GM18526 (cell line): ENCODE results near the gene SERPINC1.

ENCODE experiments used
- POLR2A ChIP-seq: IDR thresholded peaks from 3 replicates; pipeline ENCODE4 v1.6.1; 2011; ENCODE audit not compliant: insufficient read length; ENCODE audit errors: extremely low read depth

Gene SERPINC1

DNA sequence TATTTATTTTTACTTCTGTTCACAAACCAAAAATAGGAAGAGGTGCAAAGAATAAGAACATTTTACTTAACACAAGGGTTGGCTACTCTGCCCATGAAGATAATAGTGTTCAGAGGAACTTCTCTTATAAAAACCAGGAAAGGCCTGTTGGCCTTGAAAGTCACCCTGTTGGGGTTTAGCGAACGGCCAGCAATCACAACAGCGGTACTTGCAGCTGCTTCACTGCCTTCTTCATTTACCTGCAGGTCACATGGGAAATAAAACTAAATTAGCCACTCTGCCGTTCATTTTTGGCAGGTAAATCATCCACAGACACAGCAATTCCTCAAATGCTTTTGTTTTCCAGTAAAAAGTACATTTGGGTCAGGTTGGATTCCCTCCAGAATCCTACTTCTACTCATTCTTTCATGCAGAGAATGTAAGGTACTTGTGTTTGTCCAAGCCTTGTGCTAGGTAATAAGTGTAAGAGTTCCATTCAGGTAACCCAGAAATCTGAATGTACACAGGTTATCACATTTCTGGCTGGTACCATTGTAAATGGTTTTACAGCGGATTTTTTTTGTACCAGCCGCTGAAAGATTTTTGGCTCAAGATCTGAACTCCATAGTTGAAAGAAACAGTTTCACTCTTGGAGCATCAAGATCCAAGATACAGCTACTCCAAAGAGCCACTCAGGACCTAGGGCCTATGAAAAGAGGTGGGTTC is 13.1 kb downstream of the SERPINC1 start:
- TF ChIP-seq POLR2A = no peak

DNA sequence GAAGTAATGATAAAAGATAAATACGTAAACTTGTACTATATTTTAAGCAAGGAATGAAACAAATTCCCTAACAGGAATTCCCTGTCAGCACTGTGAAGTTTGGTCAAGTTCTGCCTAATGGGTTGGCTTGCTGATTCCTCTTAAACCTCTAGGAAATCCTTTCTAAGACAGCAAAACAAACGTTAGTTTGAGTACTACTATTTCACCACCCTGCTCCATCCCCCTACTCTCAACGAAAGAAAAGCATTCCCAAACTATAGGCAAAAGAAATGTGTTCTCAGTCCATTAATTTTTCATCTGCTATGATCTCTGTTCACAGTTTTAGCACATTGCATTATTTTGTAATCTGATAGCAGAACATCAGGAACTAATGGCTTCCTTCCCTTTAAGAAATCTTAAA is 16.1 kb downstream of the SERPINC1 start:
- no peak for TF ChIP-seq POLR2A

DNA sequence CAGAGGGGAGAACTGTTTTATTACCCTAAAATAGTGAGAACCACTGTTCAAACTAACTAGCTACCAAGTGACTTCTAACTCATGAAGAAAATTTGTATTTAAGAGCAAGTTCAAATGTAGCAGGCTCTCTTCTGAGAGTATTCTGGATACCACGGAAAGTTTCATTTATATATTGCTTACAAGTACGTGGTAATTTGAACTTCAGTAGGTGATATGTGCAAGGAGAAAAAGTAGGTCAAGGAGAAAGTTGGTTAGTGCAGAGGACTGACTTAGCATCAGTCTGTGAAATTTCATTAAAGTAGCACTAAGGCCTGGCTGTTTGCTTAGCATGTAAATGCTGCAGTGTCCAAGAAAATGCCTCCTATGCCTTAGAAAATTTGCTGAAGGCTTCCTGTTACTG is 16.7 kb downstream of the SERPINC1 start:
- TF ChIP-seq POLR2A = no peak

DNA sequence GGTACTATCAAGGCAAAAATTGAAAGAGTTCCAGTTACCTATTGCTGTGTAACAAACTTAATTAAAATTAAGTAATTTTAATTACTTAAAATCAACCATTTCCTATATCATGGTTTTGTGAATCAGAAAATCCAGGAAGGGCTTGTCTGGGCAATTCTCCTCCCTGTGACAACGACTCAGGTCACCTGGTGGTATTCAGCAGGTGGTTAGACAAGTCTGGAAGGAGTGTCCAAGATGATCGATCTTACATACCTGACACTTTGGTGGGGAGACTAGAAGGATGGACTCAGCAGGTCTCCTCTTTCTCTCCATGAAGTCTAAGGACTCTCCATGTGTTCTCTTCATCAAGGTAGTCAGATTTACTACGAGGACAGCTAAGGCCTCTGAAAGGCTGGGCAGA is 22.9 kb downstream of the SERPINC1 start:
- TF ChIP-seq POLR2A = no peak

DNA sequence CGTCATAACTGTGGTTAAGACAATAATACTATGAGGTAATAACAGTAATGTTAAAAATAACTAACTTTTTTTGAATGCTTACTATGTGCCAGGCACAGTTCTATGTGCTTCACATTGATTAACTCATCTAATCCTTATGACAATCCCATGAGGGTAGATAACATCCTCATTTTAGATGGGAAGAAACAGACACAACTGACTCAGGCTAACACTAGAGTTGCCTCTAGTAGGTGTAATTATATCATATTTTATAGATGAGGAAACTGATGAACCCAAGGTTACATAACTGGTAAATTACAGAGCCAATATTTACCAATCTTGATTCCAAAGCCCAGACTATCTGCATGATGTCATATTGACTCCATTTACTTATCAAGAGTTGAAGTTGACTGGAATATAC is 23.5 kb downstream of the SERPINC1 start:
- no peak for TF ChIP-seq POLR2A

DNA sequence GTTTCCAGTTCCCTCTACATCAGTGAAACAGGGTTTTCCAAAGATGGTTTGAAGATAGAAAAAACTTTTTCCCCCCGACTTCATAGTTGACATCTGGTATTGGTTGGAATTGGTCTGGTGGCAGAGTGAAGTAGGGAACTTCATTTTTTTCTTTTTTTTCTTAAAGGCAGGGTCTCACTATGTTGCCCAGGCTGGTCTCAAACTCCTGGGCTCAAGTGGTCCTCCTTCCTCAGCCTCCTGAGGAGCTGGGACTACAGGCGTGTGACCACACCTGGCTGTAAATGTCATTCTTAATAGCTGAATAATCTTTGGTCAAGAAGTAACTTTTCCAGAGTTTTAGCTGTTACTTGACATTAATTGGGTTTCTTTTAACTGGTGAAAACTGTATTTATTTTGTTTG is 27.2 kb downstream of the SERPINC1 start:
- TF ChIP-seq POLR2A = no peak

DNA sequence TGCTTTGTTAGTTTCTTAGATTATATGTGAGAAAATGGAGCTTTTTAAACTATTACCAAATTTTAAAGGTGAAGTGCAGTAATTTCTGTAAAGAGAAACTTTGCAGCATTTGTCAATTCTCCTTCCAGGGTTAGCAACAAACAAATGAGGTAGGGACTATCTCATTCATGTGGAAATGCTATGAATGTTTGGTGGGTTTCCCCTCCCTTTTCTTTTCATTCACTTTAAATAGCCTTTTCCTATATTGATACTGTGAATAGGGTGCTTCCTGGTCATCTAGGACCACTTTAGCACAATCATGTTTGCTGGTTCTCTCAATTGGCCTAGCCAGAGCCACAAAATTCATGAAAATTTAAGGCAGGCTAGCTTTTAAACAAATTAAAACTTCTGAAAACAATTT is 28.4 kb downstream of the SERPINC1 start:
- TF ChIP-seq POLR2A = no peak

DNA sequence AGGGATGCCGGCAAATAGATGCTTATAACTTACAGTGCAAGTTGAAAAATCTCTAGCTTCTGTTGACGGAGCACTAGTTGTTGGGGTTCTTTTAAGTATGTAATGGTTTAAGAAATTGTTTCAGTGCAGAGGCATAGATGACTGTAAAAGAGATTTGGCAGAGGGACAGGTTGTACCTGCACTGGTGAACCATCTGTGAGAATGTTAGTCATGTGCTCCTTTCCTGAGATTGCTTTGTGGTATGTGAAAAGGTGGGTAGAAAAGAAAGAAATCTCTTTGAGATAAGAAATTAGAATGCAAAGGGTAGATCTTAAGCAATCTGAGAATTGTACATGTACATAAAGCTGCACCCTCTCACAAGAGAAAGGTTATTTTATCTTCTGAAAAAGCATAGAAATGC is 29.5 kb downstream of the SERPINC1 start:
- TF ChIP-seq POLR2A = no peak

DNA sequence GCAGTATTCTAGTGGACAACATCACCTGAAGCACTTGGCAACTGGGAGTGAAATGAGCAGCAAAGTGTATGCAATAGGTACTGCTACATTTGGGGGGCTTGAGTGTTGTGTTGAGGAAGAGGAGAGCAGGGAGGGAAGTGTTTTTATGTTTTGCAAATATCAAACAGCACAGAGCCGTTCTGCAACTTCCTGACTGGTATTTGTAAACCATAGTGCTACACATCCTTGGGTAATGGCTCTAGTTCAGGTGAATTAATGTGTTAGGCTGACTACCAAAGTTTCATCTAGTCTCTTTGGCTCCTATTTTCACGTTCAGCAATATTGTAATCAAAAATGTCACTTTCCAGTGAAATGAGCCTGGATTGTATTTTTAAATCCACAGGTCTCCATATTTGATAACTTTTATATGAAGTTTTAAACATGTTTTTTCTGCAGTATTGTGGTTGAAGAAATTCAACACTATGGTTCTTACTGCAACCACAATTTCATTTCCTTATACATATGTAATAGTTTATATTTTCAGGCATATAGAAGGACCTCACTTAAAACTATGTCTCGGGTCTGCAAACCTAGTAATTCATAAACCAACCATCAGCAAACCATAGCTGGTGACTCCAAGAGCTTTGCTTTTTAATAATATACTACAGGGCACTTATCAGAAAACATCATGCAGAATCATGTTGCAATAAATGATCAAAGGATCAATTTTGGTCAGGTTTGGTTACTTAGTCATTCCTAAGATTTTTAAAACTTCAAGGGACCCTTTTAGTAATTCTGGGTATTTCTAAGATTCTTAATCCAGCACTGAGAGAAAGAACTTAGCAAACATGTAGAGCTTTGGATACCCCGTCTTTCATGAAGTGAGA is 30.1 kb downstream of the SERPINC1 start:
- no peak for TF ChIP-seq POLR2A

DNA sequence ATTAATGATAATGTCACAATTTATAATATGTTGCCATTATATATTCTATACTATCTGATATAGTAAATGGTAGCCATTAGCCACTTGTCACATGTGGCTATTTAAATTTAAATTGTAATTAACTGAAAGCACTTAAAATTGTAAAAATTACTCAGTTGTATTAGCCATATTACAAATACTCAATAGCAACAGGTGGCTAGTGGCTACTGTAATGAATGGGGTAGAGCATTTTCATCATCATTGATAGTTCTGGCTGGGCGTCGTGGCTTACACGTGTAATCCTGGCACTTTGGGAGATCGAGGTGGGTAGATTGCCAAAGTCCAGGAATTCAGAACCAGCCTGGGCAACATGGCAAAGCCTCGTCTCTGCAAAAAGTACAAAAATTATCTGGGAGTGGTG is 32.4 kb downstream of the SERPINC1 start:
- TF ChIP-seq POLR2A = no peak

DNA sequence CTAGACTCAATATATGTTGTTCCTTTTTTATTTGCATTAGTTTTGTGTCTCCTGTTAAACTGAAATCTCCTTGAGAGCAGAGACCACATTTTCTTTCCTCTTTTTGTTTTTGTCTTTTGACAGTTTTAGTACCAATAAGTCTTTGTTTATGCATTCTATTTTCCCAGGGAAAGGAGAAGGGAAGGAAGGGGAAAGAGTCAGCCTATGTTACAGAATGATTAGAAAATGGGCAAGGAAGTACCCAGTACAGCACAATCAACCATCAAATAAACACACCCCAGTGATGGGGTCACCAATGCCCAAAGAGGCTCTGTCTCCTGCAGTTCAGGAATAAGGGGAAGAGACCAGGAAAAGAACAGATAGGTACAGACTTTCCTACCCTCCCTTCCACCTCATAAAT is 38.9 kb downstream of the SERPINC1 start:
- TF ChIP-seq POLR2A = no peak

DNA sequence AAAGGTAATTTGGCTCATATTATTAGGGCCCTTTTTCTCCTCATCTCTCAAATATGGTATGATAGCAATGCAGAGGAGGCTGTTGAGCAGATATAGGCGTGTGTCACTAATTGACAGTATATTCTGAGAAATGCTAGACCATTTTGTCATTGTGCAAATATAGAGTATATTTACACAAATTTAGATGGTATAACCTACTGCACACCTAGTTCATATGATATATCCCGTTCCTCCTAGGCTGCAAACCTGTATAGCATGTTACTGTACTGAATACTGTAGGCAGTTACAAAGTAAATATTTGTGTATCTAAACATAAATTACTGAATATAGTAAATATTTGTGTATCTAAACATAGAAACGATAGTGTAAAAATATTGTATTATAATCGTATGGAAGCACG is 40.4 kb downstream of the SERPINC1 start:
- no peak for TF ChIP-seq POLR2A

DNA sequence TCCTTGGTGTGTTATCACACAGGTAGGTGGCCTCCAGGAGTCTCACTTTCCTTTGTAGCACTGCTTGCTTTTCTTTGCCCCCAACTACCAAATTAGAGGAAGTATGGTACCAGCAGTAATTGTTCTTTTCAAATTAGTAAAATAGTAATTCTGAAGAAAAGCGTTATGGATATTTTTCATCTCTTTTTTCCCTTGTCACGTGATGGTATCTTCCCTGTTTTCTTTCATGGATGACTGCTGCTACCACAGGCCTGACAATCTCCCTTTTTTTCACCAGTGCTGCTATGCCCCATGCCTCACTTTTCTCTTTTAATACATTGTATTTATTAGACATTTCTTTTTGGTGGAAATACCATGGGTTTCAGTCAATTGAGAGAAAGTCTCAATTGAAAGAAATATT is 45.6 kb downstream of the SERPINC1 start:
- no peak for TF ChIP-seq POLR2A

DNA sequence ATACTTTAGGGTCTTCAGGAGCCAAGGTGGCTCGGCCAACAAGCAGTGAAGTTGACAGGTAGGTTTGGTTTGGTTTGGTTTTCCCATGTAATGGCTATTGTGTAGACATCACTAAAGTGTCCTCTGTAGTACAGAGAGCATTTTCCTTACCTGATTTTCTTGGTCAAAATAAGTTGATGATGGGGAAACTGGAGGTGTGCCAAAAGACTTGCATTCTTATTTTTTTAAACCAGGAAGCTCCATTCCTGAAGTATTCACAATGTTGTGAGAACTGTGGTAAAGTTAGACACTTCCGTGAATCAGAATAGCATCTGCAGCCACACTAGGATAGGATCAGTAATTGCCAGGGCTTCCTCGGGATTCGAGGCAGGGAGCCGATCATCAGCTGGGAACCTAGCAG is 46.0 kb downstream of the SERPINC1 start:
- TF ChIP-seq POLR2A = no peak

DNA sequence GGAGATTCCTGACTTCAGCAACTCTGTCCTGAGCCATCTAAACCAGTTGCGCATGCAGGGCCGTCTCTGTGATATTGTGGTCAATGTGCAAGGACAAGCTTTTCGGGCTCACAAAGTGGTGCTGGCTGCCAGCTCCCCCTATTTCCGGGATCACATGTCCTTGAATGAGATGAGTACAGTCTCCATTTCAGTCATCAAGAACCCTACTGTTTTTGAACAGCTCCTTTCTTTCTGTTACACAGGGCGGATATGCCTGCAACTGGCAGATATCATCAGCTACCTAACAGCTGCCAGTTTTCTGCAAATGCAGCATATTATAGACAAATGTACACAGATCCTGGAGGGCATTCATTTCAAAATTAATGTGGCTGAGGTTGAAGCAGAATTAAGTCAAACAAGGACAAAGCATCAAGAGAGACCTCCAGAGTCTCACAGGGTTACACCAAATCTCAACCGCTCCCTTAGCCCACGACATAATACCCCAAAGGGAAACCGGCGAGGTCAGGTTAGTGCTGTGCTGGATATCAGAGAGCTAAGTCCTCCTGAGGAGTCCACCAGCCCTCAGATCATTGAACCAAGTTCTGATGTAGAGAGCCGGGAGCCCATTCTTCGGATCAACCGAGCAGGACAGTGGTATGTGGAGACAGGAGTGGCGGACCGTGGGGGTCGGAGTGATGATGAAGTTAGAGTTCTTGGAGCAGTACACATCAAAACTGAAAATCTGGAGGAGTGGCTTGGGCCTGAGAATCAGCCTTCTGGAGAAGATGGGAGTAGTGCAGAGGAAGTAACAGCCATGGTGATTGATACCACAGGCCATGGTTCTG is 46.7 kb downstream of the SERPINC1 start:
- no peak for TF ChIP-seq POLR2A

DNA sequence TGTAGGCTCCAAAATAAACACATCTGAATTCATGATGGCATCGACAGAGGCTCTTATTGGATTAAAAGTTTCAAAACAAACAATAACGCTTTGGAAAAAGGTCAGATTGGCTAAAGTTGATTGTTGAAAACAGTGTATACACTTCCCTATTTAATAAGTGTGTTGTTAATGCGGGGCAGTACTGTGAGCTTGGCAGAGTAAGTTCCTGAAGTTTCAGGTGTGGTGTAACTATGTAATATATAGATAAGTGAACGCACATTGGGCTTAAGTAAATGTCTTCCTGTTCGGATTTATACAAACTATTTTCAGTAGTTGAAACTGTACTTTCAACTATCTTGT is 48.1 kb downstream of the SERPINC1 start:
- TF ChIP-seq POLR2A = no peak
